OCI-LY7 (cell line): Measurements from ENCODE around the gene COL18A1. TPM values are rescaled to one million over a fixed set of nuclear protein-coding genes. Genes with fewer than 3 reads are reported as not detected.

Experiments used
- BruUV-seq: library from RNA; stranded (reverse); fragments of 400-500 nt; replicated peaks from 2 replicates; lab custom pipeline; 2021; lab: Mats Ljungman, UMichigan
- CTCF ChIA-PET: fragments of 300-600 bp; sonication (Branson Sonifier 250); formaldehyde crosslinking; loops from one replicate; lab custom pipeline; 2022; ENCODE audit warnings: antibody characterized with exemption; ENCODE audit not compliant: unreplicated experiment; lab: Charles Lee
- POLR2A ChIA-PET: fragments of 300-600 bp; sonication (Branson Sonifier 250); formaldehyde crosslinking; loops from one replicate; lab custom pipeline; 2022; ENCODE audit warnings: antibody characterized with exemption; lab: Charles Lee
- DNase-seq: peaks from one replicate; pipeline ENCODE4 v3.0.0-alpha.2; 2015; ENCODE audit warnings: low spot score
- H2AFZ ChIP-seq: fragments of 200-600 bp; sonication (generic), shearing (Covaris generic); 2 replicates; pipeline ENCODE4 v1.6.1; 2014; ENCODE audit warnings: mild to moderate bottlenecking, antibody characterized with exemption, low read length, moderate library complexity
- H3K27ac ChIP-seq: fragments of 200-600 bp; sonication (generic); 2 replicates; pipeline ENCODE4 v1.5.1; 2014; ENCODE audit warnings: mixed run types, low read depth, mild to moderate bottlenecking, moderate library complexity, low read length, inconsistent platforms; ENCODE audit not compliant: poor library complexity, severe bottlenecking
- H3K36me3 ChIP-seq: fragments of 200-600 bp; sonication (generic); 2 replicates; pipeline ENCODE4 v1.6.1; 2014; ENCODE audit warnings: mild to moderate bottlenecking, antibody characterized with exemption, low read length, moderate library complexity, mixed read lengths; ENCODE audit not compliant: insufficient read depth
- H3K4me1 ChIP-seq: fragments of 200-600 bp; sonication (generic); 2 replicates; pipeline ENCODE4 v1.5.1; 2014; ENCODE audit warnings: mild to moderate bottlenecking, low read length; ENCODE audit not compliant: insufficient read depth, poor library complexity, severe bottlenecking
- H3K4me2 ChIP-seq: fragments of 200-600 bp; sonication (generic); 2 replicates; pipeline ENCODE4 v1.6.1; 2014; ENCODE audit warnings: mild to moderate bottlenecking, low read length
- H3K4me3 ChIP-seq: fragments of 200-600 bp; sonication (generic); 2 replicates; pipeline ENCODE4 v1.5.1; 2014; ENCODE audit warnings: mild to moderate bottlenecking, low read depth, low read length; ENCODE audit not compliant: poor library complexity, severe bottlenecking
- H3K79me2 ChIP-seq: fragments of 200-600 bp; sonication (generic); 2 replicates; pipeline ENCODE4 v1.6.1; 2016; ENCODE audit warnings: low read depth, mild to moderate bottlenecking, low read length, moderate library complexity, mixed read lengths; ENCODE audit not compliant: insufficient read depth
- H3K9me2 ChIP-seq: fragments of 200-600 bp; sonication (generic); 2 replicates; pipeline ENCODE4 v1.6.1; 2016; ENCODE audit warnings: mild to moderate bottlenecking, low read length, mixed read lengths; ENCODE audit not compliant: insufficient read depth
- H3K9me3 ChIP-seq: fragments of 200-600 bp; sonication (generic); 2 replicates; pipeline ENCODE4 v1.6.1; 2014; ENCODE audit warnings: mild to moderate bottlenecking, mixed run types, low read length, mixed read lengths
- H4K20me1 ChIP-seq: fragments of 200-600 bp; sonication (generic); 2 replicates; pipeline ENCODE4 v1.6.1; 2014; ENCODE audit warnings: mild to moderate bottlenecking, antibody characterized with exemption, low read length, moderate library complexity, mixed read lengths; ENCODE audit not compliant: insufficient read depth
- CTCF ChIP-seq: fragments of 200-600 bp; sonication (generic); conservative IDR thresholded peaks from 2 replicates; pipeline ENCODE4 v1.5.1; 2014; ENCODE audit warnings: mild to moderate bottlenecking, antibody characterized with exemption, low read length, moderate library complexity, mixed read lengths
- EZH2phosphoT487 ChIP-seq: fragments of 200-600 bp; sonication (generic); IDR thresholded peaks from 2 replicates; pipeline ENCODE4 v1.6.1; 2018; ENCODE audit warnings: low read depth, borderline replicate concordance, mild to moderate bottlenecking, mixed run types, antibody characterized with exemption, low read length, moderate library complexity, mixed read lengths
- intact Hi-C: fragments of 100-400 bp; cut with micrococcal nuclease; formaldehyde crosslinking; loops from one replicate; pipeline ENCODE4 v1.10.0; 2022; ENCODE audit not compliant: unreplicated experiment
- total RNA-seq, 2 experiments: library from RNA; depleted of rRNA in 1 of 2; stranded (reverse); fragments of >200 nt in 1 of 2; shearing (Covaris generic) in 1 of 2; gene quantifications; 2 replicates each; pipeline ENCODE4 v1.2.3, GENCODE V29; 2014 to 2022

Gene COL18A1
- total RNA-seq, 2 experiments from 2014 or later = 0.23 to 7.4 TPM

- H3K4me2 ChIP-seq = no peak overlapping the region
- TF ChIP-seq EZH2phosphoT487 (no peak), CTCF (no peak)
- H3K9me2 ChIP-seq = no peaks in the 10 kb centered on the region
- no peak overlapping the region for H3K4me3 ChIP-seq
- CTCF ChIA-PET = no interaction called here
- H3K27ac ChIP-seq = no peak overlapping the region
- no peaks in the 10 kb centered on the region for H3K79me2 ChIP-seq
- H3K36me3 ChIP-seq = no peaks in the 10 kb centered on the region
- H2AFZ ChIP-seq = no peak overlapping the region
- BruUV-seq = no TSS peak
- H3K9me3 ChIP-seq = no peaks in the 10 kb centered on the region
- DNase-seq = no peak
- H4K20me1 ChIP-seq = no peaks in the 10 kb centered on the region
- no peaks in the 10 kb centered on the region for H3K4me1 ChIP-seq
- intact Hi-C loops = no loop called here
- POLR2A ChIA-PET = interaction anchor here (0.7 kb wide), 1 partner anchor 217 kb away, joined by 3 read pairs; no protein-coding TSS in a partner anchor
Observed at GRCh38 chr21:45433911-45434644, 29.1 kb downstream of the COL18A1 start.

- no peak for DNase-seq
- no peak overlapping the region for H3K27ac ChIP-seq
- no peaks in the 10 kb centered on the region for H3K9me2 ChIP-seq
- H4K20me1 ChIP-seq = no peaks in the 10 kb centered on the region
- no peaks in the 10 kb centered on the region for H3K36me3 ChIP-seq
- BruUV-seq = no TSS peak
- H3K4me1 ChIP-seq = no peaks in the 10 kb centered on the region
- no peaks in the 10 kb centered on the region for H3K9me3 ChIP-seq
- ChIA-PET CTCF (no interaction called here), POLR2A (interaction anchor here (0.7 kb wide), 1 partner anchor 217 kb away, joined by 3 read pairs; no protein-coding TSS in a partner anchor)
- no peaks in the 10 kb centered on the region for H3K79me2 ChIP-seq
- TF ChIP-seq EZH2phosphoT487 (no peak), CTCF (no peak)
- H2AFZ ChIP-seq = no peak overlapping the region
- no peak overlapping the region for H3K4me3 ChIP-seq
- H3K4me2 ChIP-seq = no peak overlapping the region
- intact Hi-C loops = no loop called here
Observed at GRCh38 chr21:45434645-45435217, 29.8 kb downstream of the COL18A1 start.
